ENCODE data around the gene PSMD12.
"Not testable (repeated sequence)": the region's sequence is repeated elsewhere in the genome, so short reads cannot be mapped to it uniquely, and the experiment has no call there.

Gene PSMD12

DNA sequence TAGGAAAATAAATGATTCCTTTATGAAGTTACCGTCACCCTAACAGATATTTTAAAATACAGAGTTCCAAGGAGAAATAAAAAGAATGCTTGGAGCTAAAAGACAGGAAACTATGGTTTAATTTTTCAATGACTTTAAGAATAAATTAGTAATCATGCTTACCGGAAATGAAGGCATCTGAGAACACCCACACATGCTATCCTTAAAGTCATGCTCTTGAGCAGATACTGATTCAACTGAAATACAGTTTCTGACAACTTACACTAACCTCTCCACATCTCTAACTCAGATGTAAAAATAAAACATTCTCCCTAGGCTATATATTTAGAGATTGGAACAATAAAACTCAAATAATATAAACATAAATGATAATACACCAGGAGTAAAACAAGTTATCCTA is 7.8 kb downstream of the PSMD12 start:
- DNase-seq (ENCODE audit: low spot score) = no peak

GRCh38 chr17:67353929-67354574 is 12.3 kb downstream of the PSMD12 start:
- no peak for DNase-seq (ENCODE audit: low spot score)

DNA sequence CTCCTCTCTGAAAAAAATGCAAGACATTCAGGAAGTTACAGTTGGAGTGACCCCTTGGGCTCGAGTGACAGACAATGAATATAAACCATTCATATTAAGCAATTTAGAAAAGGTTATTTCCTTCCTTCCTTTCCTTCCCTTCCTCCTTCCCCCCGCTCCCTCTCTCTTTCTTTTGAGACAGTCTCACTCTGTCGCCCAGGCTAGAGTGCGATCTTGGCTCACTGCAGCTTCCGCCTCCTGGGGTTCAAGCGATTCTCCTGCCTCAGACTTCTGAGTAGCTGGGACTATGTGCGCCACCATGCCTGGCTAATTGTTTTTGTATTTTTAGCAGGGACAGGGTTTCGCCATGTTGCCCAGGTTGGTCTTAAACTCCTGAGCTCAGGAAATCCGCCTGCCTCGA is 13.2 kb downstream of the PSMD12 start:
- no peak for DNase-seq (ENCODE audit: low spot score)

DNA sequence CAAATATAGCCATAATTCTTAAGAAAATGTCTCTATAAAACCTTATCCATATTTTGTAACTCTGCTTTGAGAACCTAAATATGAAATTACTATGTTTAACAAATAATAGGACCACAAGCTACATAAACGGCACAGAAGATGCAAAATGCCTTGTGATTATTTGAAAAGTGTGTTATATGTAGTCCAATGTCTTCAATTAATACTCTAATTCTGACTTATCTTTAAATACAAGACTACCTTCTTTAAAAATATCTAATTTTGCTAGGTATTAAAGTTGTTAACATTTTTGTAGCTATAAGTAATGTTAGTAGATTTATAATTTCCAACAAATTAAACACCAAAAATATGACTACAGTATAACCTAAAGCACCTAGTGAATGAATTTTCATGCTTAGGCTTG is 17.0 kb downstream of the PSMD12 start:
- no peak for DNase-seq (ENCODE audit: low spot score)

DNA sequence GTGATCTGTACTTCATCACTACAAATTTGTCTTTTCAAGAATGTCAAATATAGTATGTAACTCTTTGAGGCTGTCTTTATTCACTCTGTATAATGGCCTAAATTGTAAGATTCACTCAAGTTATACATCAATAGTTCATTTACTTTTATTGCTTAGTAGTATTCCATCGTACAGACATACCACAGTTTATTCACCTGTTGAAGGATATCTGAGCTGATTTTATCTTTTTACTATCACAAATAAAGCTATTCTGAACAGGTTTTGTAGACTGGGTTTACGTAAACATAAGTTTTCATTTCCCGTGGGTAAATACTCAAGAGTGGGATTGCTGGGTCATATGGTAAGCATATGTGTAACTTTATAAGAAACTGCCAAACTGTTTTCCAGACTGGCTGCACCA is 18.6 kb downstream of the PSMD12 start:
- no peak for DNase-seq (ENCODE audit: low spot score)

DNA sequence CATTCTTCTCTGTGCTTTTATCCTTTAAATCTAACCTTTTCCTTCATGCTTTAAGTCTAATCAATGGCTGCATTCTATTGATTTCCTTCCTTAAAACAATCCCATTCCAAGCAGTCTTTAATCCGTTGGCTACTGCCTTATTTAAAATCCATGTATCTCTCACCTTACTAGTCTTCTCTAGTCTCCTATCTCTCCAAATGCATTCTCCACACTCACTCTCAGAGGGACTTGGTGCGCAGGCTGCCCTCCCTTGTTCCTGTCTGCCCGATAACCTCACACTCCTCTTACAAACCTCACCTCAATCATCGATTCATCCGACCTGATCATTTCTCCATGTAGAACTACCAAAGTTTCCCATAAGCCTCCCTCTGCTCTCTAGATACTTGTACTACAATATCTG is 23.1 kb downstream of the PSMD12 start:
- DNase-seq (ENCODE audit: low spot score) = no peak

GRCh38 chr17:67338353-67338752 is 28.0 kb downstream of the PSMD12 start:
- DNase-seq (ENCODE audit: low spot score) = not testable (repeated sequence)

GRCh38 chr17:67336859-67337258 is 29.5 kb downstream of the PSMD12 start:
- no peak for DNase-seq (ENCODE audit: low spot score)

- DNase-seq (ENCODE audit: low spot score) = no peak
These were observed 31.0 kb downstream of the PSMD12 start for GRCh38 chr17:67335245-67335835.

DNA sequence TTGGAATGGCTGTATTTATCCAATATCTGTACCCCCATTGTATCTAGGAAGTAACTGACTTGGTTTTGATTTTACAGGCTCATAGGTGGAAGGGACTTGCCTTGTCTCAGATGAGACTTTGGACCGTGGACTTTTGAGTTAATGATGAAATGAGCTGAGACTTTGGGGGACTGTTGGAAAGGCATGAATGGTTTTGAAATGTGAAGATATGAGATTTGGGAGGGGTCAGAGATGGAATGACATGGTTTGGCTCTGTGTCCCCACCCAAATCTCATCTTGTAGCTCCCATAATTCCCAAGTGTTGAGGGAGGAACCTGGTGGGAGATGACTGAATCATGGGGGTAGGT is 34.2 kb downstream of the PSMD12 start:
- not testable (repeated sequence) for DNase-seq (ENCODE audit: low spot score)

DNA sequence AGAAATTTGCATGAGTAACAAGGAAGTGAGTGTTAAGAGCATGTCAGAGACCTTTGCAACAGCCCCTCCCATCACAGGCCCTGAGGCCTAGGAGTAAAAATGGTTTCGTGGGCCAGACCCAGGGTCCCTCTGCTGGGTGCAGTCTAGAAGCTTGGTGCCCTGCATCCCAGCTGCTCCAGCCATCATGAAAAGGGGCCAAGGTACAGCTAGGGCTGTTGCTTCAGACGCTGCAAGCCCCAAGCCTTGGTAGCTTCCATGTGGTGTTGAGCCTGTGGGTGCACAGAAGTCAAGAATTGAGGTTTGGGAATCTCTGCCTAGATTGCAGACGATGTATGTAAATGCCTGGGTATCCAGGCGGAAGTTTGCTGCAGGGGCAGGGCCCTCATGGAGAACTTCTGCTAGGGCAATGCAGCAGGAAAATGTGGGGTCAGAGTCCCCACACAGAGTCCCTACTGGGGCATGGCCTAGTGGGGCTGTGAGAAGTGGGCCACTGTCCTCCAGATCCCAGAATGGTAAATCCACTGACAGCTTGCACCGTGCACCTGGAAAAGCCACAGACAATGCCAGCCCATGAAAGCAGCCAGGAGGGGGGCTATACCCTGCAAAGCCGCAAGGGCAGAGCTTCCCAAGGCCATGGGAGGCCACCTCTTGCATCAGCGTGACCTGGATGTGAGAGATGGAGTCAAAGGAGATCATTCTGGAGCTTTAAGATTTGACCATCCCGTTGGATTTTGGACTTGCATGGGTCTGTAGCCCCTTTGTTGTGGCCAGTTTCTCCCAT is 34.8 kb downstream of the PSMD12 start:
- not testable (repeated sequence) for DNase-seq (ENCODE audit: low spot score)

DNA sequence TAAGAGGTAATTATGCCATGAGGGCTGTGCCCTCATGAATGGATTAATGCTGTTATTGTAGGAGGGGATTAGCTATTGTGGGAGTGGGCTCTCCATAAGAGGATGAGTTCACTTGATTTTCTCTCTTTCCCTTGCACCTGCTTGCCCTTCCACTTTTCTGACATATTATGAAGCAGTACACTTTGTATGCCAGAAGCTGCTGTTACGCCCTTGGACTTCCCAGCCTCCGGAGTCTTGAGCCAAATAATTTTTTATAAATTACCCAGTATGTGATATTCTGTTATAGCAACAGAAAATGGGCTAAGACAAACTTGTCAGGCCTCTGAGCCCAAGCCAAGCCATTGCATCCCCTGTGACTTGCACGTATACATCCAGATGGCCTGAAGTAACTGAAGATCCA is 38.4 kb downstream of the PSMD12 start:
- DNase-seq (ENCODE audit: low spot score) = no peak

GRCh38 chr17:67326959-67327745 is 39.2 kb downstream of the PSMD12 start:
- DNase-seq (ENCODE audit: low spot score) = not testable (repeated sequence)

DNA sequence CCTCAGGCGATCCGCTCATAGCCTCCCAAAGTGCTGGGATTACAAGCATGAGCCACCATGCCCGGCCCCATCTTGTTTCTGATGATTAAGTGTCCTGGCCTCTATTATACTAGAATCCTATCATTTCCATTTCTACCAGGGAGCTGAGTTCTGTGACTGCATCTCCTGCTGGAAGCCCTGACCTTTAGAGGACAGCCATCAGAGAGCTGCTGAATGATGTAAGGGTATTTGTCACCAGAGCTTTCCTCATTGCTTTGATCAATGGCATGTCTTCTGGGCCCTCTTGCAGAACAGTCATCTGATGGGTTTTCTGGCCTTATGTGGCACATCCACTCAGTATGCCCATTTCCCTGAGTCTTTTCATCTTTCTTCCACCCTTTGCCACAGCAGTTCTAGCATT is 39.9 kb downstream of the PSMD12 start:
- no peak for DNase-seq (ENCODE audit: low spot score)

DNA sequence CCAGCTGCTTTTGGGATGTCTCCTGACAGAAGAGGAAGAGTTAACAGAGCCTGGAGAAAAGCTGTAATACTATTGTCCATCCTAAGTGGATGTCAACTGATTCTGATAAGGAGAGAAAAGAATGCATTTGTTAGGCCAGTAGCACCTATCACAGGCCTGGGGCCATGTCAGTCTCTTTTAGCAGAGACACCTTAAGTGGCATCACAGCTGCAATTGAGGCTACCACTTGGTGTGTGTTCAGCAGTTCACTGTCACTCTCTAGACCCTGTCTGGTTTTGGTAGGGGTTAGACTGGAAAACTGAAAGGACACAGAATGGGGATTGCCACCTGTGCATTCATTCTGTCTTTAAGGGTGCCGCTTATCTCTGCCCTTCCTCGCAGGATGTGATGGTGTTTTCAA is 42.0 kb downstream of the PSMD12 start:
- no peak for DNase-seq (ENCODE audit: low spot score)

DNA sequence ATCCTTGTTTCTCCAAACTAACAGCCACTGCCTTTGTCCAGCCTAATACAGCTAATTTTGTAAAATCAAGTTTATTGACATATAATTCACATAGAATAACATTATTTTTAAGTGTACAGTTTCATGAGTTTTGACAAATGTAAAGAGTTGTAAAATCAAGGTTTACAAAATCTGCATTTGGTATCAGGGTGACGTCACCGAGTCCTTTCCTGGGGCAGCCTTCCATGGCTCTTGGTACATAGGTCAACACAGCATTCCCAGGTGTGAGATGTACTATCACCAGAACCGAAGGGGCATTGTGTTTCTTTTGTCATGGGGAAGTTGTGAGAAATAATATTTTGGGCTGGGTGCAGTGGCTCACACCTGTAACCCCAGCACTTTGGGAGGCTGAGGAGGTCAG is 42.9 kb downstream of the PSMD12 start:
- no peak for DNase-seq (ENCODE audit: low spot score)

GRCh38 chr17:67322042-67322787 is 44.2 kb downstream of the PSMD12 start:
- DNase-seq (ENCODE audit: low spot score) = no peak

- not testable (repeated sequence) for DNase-seq (ENCODE audit: low spot score)
These were observed 44.9 kb downstream of the PSMD12 start for GRCh38 chr17:67321486-67321885.

- DNase-seq (ENCODE audit: low spot score) = no peak
These were observed 49.6 kb downstream of the PSMD12 start for GRCh38 chr17:67316781-67317180.

- DNase-seq (ENCODE audit: low spot score) = no peak
These were observed 50.5 kb downstream of the PSMD12 start for GRCh38 chr17:67315865-67316264.

DNA sequence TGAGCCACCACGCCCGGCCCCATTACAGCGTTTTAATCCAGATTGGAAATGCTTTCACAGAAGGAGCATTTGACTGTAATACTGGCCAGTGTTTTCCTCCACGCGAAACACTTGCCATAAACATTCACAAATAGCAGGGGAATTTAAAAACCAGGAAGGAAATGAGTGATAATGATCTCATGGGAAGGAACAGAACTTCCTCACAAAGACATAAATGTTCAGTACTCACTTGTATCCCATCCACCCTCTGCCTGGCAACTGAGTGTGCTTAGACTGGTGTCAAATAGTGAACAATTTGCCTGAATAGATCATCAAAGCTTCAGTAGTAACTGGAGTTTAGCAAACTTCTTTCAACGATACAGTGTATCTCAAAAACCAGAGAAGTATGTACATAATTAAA is 54.1 kb downstream of the PSMD12 start:
- DNase-seq (ENCODE audit: low spot score) = no peak

DNA sequence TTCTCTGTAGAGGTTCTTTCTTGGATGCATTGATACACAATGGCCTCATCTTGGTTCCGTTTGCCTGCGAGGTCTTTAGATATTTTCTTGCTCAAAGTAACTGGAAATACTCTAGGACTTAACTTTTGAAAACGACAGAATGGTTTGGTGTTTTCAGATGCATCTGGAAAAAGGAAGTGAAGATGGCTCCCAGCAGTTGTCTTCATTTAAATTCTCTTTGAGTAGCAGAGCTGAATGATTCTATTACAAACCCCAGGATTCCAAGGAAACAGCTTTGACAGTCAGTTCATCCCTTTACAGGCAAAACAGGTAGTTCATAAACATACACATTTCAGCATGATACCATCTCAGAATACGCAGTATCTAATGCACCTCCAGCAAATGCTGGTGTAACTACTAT is 54.8 kb downstream of the PSMD12 start:
- no peak for DNase-seq (ENCODE audit: low spot score)

Data from AG08396 (cell line).